Karpas-422 (cell line): ENCODE measurements around the gene HINFP. TPM values are rescaled to one million over a fixed set of nuclear protein-coding genes. Genes with fewer than 3 reads are reported as not detected.
"Not testable (repeated sequence)": the region's sequence is repeated elsewhere in the genome, so short reads cannot be mapped to it uniquely, and the experiment has no call there.

Source experiments
- DNase-seq: peaks from one replicate; pipeline ENCODE4 v3.0.0-alpha.2; 2015
- H2AFZ ChIP-seq: fragments of 200-600 bp; sonication (generic); 2 replicates; pipeline ENCODE4 v1.6.1; 2014; ENCODE audit warnings: antibody characterized with exemption, low read length, mixed read lengths
- H3K27ac ChIP-seq: fragments of 200-600 bp; sonication (generic); 2 replicates; pipeline ENCODE4 v1.5.1; 2014; ENCODE audit warnings: mild to moderate bottlenecking, low read length, moderate library complexity
- H3K27me3 ChIP-seq: fragments of 200-600 bp; sonication (generic); 2 replicates; pipeline ENCODE4 v1.6.1; 2014; ENCODE audit warnings: low read length, mixed read lengths
- H3K36me3 ChIP-seq: fragments of 200-600 bp; sonication (generic); 2 replicates; pipeline ENCODE4 v1.6.1; 2014; ENCODE audit warnings: low read length, mixed read lengths; ENCODE audit not compliant: insufficient read depth
- H3K4me1 ChIP-seq: fragments of 200-600 bp; sonication (generic); 2 replicates; pipeline ENCODE4 v1.6.1; 2014; ENCODE audit warnings: mild to moderate bottlenecking, low read length, mixed read lengths
- H3K4me2 ChIP-seq: fragments of 200-600 bp; sonication (generic); 2 replicates; pipeline ENCODE4 v1.6.1; 2014; ENCODE audit warnings: low read length, low read depth, mild to moderate bottlenecking; ENCODE audit not compliant: poor library complexity, severe bottlenecking
- H3K4me3 ChIP-seq: fragments of 200-600 bp; sonication (generic); 2 replicates; pipeline ENCODE4 v1.5.1; 2014; ENCODE audit warnings: mild to moderate bottlenecking, antibody characterized with exemption, low read length, mixed read lengths
- H3K79me2 ChIP-seq: fragments of 200-600 bp; sonication (generic); 2 replicates; pipeline ENCODE4 v1.6.1; 2014; ENCODE audit warnings: mild to moderate bottlenecking, low read length, mixed read lengths
- H3K9ac ChIP-seq: fragments of 200-600 bp; sonication (generic); 2 replicates; pipeline ENCODE4 v1.6.0; 2014; ENCODE audit warnings: low read length
- H3K9me2 ChIP-seq: fragments of 200-600 bp; sonication (generic), shearing (Covaris generic); replicated peaks from 2 replicates; pipeline ENCODE4 v1.6.0; 2014; ENCODE audit warnings: mild to moderate bottlenecking, low read length, moderate library complexity; ENCODE audit not compliant: insufficient read depth
- H3K9me3 ChIP-seq: fragments of 300-700, 200-600 bp; sonication (generic); 2 replicates; pipeline ENCODE4 v1.6.1; 2014; ENCODE audit warnings: low read length, mixed read lengths
- H4K20me1 ChIP-seq: fragments of 200-600 bp; sonication (generic); 2 replicates; pipeline ENCODE4 v1.6.1; 2014; ENCODE audit warnings: mild to moderate bottlenecking, antibody characterized with exemption, low read length, low read depth; ENCODE audit not compliant: insufficient read depth
- total RNA-seq: library from RNA; depleted of rRNA; stranded (reverse); fragments of >200 nt; shearing (Covaris generic); gene quantifications from 2 replicates; pipeline ENCODE4 v1.2.3, GENCODE V29; 2014; ENCODE audit warnings: low replicate concordance

HINFP gene
- total RNA-seq, 1 experiment from 2014 or later, result 22.4 TPM

DNA sequence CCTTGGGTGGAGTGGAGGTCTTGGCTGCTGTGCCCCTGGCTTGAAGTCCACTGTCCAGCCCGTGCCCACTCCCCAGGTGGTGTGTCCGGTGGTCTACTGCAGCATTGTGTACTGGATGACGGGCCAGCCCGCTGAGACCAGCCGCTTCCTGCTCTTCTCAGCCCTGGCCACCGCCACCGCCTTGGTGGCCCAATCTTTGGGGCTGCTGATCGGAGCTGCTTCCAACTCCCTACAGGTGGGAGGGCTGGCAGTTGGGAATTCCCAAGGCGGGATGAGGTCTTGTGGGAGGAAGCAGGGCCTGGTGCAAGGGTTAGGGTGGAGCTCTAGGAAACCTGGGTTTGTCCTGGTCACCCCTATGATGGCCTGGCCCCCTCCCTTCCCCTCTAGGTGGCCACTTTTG lies 38.8 kb downstream of the HINFP start:
- no peaks in the 10 kb centered on the region for H3K27me3 ChIP-seq
- no peak overlapping the region for H3K4me2 ChIP-seq
- no peaks in the 10 kb centered on the region for H3K79me2 ChIP-seq
- H4K20me1 ChIP-seq, result no peaks in the 10 kb centered on the region
- H3K9me2 ChIP-seq, result no peaks in the 10 kb centered on the region
- no peaks in the 10 kb centered on the region for H3K9me3 ChIP-seq
- H3K36me3 ChIP-seq, result no peaks in the 10 kb centered on the region
- H3K9ac ChIP-seq, result no peak overlapping the region
- no peak for DNase-seq
- H3K4me3 ChIP-seq, result no peak overlapping the region
- no peak overlapping the region for H2AFZ ChIP-seq
- peaks cover 3% of the 10 kb centered on the region; the same call in 1 of the 2 replicates for H3K4me1 ChIP-seq
- H3K27ac ChIP-seq, result no peak overlapping the region

DNA sequence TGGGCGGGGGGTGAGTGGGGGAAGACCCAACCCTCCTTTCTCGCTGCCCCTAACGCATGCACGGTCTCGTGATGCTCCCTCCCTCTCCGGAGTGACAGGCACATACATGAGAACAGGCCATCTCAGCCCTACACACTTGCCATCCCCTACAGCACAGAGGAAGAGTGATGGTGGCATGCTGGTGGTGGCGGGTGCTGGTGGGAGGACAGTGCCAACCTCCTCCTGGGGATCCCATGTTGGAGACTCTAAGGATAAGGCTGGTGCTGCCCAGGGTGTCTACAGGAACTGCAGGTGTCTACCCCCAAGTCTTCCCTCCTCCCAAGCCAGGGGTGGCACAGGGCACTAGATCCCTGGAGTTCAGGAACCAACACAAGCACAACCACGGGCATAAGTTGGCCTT lies 40.5 kb downstream of the HINFP start:
- Histone ChIP-seq H3K9me3 (no peaks in the 10 kb centered on the region), H3K4me1 (no peaks in the 10 kb centered on the region), H3K27me3 (no peaks in the 10 kb centered on the region), H4K20me1 (no peaks in the 10 kb centered on the region), H3K4me3 (no peak overlapping the region), H3K27ac (no peak overlapping the region), H3K9me2 (no peaks in the 10 kb centered on the region), H3K4me2 (no peak overlapping the region), H3K9ac (no peak overlapping the region), H3K79me2 (no peaks in the 10 kb centered on the region), H2AFZ (no peak overlapping the region), H3K36me3 (no peaks in the 10 kb centered on the region)
- DNase-seq, result no peak

DNA sequence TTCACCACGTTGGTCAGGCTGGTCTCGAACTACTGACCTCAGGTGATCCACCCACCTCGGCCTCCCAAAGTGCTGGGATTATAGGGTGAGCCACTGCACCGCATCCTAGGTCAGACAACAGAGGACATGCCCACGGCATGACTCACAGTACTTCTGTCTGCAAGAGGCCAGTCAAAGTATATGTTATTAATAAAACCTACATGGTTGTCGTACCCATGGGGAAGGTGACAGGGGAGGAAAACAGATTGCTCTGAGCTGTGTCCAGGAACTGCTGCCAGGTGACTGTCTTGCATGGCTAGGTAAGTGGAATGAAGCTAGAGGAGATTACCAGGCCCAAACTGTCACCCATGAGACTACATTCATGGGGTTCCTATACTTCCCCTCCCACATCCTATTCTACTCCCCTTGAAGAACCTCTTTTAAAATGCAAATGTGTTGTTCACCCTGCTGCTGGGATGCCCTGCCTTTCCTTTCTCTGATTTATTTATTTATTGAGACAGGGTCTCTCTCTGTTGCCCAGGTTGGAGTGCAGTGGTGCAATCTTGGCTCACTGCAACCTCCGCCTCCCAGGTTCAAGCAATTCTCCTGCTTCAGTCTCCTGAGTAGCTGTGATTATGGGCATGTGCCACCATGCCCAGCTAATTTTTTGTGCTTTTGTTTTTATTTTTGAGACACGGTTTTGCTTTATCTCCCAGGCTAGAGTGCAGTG lies 45.1 kb downstream of the HINFP start:
- Histone ChIP-seq H3K4me3 (no peak overlapping the region), H3K27me3 (no peaks in the 10 kb centered on the region), H3K27ac (no peak overlapping the region), H3K9ac (no peak overlapping the region), H4K20me1 (no peaks in the 10 kb centered on the region), H3K36me3 (no peaks in the 10 kb centered on the region), H3K9me2 (no peaks in the 10 kb centered on the region), H2AFZ (no peak overlapping the region), H3K4me1 (peaks cover 3% of the 10 kb centered on the region), H3K4me2 (no peak overlapping the region), H3K9me3 (no peaks in the 10 kb centered on the region), H3K79me2 (no peaks in the 10 kb centered on the region)
- no peak for DNase-seq

DNA sequence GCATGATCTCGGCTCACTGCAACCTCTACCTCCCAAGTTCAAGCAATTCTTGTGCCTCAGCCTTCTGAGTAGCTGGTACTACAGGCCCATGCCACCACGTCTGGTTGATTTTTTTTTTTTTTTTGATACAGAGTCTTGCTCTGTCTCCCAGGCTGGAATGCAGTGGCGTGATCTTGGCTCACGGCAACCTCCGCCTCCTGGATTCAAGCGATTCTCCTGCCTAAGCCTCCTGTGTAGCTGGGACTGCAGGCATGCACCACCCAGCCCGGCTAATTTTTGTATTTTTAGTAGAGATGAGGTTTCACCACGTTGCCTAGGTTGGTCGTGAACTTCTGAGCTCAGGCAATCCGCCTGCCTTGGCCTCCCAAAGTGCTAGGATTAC lies 45.7 kb downstream of the HINFP start:
- not testable (repeated sequence) for H3K27ac ChIP-seq, H3K4me1 ChIP-seq, H3K4me2 ChIP-seq, DNase-seq, H3K4me3 ChIP-seq, H3K9ac ChIP-seq, H3K36me3 ChIP-seq, H3K79me2 ChIP-seq, H3K27me3 ChIP-seq, H4K20me1 ChIP-seq, H3K9me2 ChIP-seq, H2AFZ ChIP-seq, H3K9me3 ChIP-seq

DNA sequence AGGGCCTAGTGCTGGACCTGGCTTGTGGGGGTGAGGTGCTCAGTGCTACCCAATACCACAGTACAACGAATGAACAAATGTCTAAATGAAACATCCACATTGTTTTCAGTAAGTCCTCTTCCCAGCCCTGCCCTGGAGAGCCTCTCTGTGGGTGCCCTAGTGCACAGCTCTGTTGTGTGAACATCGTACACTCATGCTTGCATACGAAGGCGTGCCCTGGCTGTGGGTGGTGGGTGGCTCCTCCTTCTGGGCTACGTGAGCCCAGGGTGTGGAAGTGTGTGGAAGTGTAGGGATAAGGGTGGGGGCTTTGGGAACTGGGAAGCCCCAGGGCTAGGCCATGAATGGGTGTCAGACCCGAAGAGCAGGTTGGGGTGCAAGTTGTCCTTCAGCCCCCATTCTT lies 46.6 kb downstream of the HINFP start:
- H3K27ac ChIP-seq, result no peak overlapping the region
- no peak overlapping the region; the same call in 1 of the 2 replicates for H3K4me3 ChIP-seq
- no peak overlapping the region for H3K4me2 ChIP-seq
- H2AFZ ChIP-seq, result no peak overlapping the region
- no peaks in the 10 kb centered on the region for H3K9me3 ChIP-seq
- peaks cover 3% of the 10 kb centered on the region for H3K4me1 ChIP-seq
- H3K79me2 ChIP-seq, result no peaks in the 10 kb centered on the region
- no peak for DNase-seq
- no peaks in the 10 kb centered on the region for H3K9me2 ChIP-seq
- H4K20me1 ChIP-seq, result no peaks in the 10 kb centered on the region
- H3K9ac ChIP-seq, result no peak overlapping the region
- no peaks in the 10 kb centered on the region for H3K27me3 ChIP-seq
- H3K36me3 ChIP-seq, result no peaks in the 10 kb centered on the region

DNA sequence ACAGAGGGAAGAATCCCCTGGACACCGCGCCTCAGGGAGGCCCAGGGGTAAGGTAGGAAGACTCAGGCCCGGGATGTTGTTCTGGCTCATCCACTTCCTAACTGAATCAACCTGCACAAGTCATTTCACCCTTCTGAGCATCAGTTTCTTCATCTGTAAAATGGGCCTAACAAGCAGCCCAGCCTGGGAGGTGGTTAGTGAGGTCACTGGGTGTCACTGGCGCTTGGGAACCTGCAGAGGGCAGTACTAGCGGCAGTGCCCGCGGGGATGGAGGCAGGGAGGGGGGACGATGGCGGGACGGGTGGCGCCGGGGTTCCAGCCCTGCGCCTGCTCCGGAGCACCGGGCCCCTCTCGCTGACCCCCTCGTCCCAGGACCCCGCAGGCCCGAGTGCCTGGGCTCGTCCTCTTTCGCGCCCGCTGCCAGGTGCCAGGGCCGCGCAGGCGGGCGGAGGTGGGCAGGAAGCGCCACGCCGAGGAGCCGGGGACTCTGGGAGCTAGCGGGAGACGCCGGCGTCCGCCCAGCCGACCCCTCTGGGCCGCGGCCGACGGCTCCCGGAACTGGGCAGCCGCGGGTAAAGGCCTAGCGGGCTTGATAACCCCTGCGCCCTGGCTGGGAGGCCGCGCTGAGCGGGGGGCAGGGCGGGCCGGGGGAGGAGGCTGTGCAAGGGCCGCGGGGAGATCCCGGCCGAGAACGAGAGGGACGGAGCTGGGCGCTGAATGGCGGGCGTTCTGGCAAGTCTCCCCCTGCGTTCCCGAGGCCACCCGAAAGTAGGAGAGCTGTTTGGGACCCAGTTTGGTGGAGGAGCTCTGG lies 47.3 kb downstream of the HINFP start, which contains the start of gene NLRX1:
NLRX1 (plus strand) TSS at position 255 of the 811 bp plus-strand sequence. CDS start 2,679 bp downstream, outside the sequence.
- Histone ChIP-seq H3K4me3 (peak within 1 kb of the TSS; percentile 74), H4K20me1 (no peaks in the 10 kb centered on the region), H3K9me2 (no peaks in the 10 kb centered on the region), H3K79me2 (no peaks in the 10 kb centered on the region), H2AFZ (peak within 1 kb of the TSS; percentile 78; the same call in 1 of the 2 replicates), H3K27me3 (no peaks in the 10 kb centered on the region), H3K4me2 (peak within 1 kb of the TSS; percentile 73), H3K36me3 (no peaks in the 10 kb centered on the region), H3K27ac (no peak within 1 kb of the TSS), H3K4me1 (peaks cover 3% of the 10 kb centered on the region), H3K9ac (peak within 1 kb of the TSS; percentile 79), H3K9me3 (no peaks in the 10 kb centered on the region)
- peak; percentile 88 for DNase-seq

DNA sequence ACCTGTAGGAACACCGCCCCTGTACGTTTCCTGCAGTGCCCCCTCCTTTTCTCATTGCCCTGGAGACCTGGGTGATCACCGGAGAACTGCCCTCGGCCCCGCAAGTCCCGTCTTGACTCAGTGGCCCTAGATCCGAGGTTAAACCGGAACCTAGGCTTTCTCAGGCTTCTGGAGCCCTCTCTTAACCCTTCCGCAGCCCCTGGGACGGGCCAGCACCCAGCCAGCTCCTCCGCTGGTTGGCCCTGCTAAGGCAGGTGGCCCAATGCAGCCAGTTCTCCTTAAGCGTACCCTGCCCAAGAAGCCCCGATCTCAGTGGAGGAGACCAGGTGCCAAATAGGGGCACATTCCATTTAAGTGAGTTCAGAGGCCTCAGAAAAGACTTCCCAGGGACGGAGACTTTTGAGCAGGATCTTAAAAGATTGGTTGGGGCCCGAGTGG lies 47.9 kb downstream of the HINFP start:
- H3K79me2 ChIP-seq, result no peaks in the 10 kb centered on the region
- H3K36me3 ChIP-seq, result no peaks in the 10 kb centered on the region
- no peaks in the 10 kb centered on the region for H3K27me3 ChIP-seq
- H3K9me3 ChIP-seq, result no peaks in the 10 kb centered on the region
- H2AFZ ChIP-seq, result peak overlapping the region; percentile 78; the same call in 1 of the 2 replicates
- H4K20me1 ChIP-seq, result no peaks in the 10 kb centered on the region
- H3K4me2 ChIP-seq, result peak overlapping the region; percentile 73
- H3K9ac ChIP-seq, result peak overlapping the region; percentile 79
- H3K9me2 ChIP-seq, result no peaks in the 10 kb centered on the region
- DNase-seq, result no peak
- H3K4me3 ChIP-seq, result peak overlapping the region; percentile 74
- peaks cover 3% of the 10 kb centered on the region for H3K4me1 ChIP-seq
- H3K27ac ChIP-seq, result no peak overlapping the region

DNA sequence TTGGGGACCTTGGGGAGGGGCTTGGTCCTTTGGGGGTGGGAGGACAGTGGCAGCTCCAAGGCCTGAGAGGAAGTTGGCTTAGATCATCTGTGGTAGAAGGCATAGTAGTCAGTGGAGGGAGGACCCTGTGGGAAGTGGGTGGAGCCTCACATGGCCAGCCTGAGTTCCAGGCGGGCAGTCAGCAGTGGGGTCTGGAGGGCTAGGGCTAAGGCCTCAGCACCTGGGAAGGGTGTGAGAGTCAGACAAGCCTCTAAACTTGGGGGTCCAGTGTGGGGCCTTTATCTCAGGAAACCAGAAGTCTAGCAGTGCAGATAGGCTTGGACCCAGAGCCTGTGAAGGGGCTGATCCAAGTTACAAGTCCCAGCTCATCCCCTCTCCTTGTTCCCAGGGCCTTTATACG lies 51.1 kb downstream of the HINFP start:
- Histone ChIP-seq H4K20me1 (no peaks in the 10 kb centered on the region), H3K9me2 (no peaks in the 10 kb centered on the region), H3K27ac (no peak overlapping the region), H3K36me3 (no peaks in the 10 kb centered on the region), H3K9me3 (no peaks in the 10 kb centered on the region), H3K9ac (no peak overlapping the region), H3K4me1 (peaks cover 3% of the 10 kb centered on the region), H3K4me3 (no peak overlapping the region), H3K27me3 (no peaks in the 10 kb centered on the region), H3K4me2 (no peak overlapping the region), H3K79me2 (no peaks in the 10 kb centered on the region), H2AFZ (no peak overlapping the region)
- DNase-seq, result no peak
